HTR-8/SVneo (cell line): Measurements from ENCODE around the gene ECSCR.
A peak's percentile ranks its signal among the peaks of the same experiment; 100 is the strongest.
"Not testable (repeated sequence)": the region's sequence is repeated elsewhere in the genome, so short reads cannot be mapped to it uniquely, and the experiment has no call there.

ENCODE experiments used
- DNase-seq: peaks from one replicate; pipeline ENCODE4 v3.0.0; 2011; ENCODE audit warnings: low spot score, mixed read lengths; ENCODE audit not compliant: insufficient read length
- FAIRE-seq: peaks from 2 replicates; lab custom pipeline; 2011; peaks lifted over from hg19 to GRCh38; lab: Jason Lieb, UNC

Gene ECSCR

GRCh38 chr5:139462586-139463276 lies at the start of gene ECSCR:
TSS of gene ECSCR (minus strand) at chr5:139462743. CDS start at chr5:139462670, 73 bp downstream.
- FAIRE-seq (no peak), DNase-seq (no peak)

GRCh38 chr5:139504722-139505121 lies 42.2 kb upstream of the ECSCR start:
- DNase-seq, FAIRE-seq: not testable (repeated sequence)

GRCh38 chr5:139503879-139504278 lies 41.3 kb upstream of the ECSCR start:
- DNase-seq: not testable (repeated sequence)

GRCh38 chr5:139503036-139503817 lies 40.7 kb upstream of the ECSCR start:
- DNase-seq, FAIRE-seq: not testable (repeated sequence)

More at GRCh38 chr5:139503879-139504278, 41.3 kb upstream of the ECSCR start:
- FAIRE-seq: not testable (repeated sequence)

GRCh38 chr5:139501381-139501780 lies 38.8 kb upstream of the ECSCR start:
- FAIRE-seq: no peak
- no peak for DNase-seq

- FAIRE-seq (no peak), DNase-seq (no peak)
Measured at GRCh38 chr5:139495638-139496435, 33.3 kb upstream of the ECSCR start.

- DNase-seq (no peak), FAIRE-seq (no peak)
Measured at GRCh38 chr5:139494832-139495231, 32.3 kb upstream of the ECSCR start.

GRCh38 chr5:139494256-139494655 lies 31.7 kb upstream of the ECSCR start:
- DNase-seq: no peak
- FAIRE-seq: no peak

- FAIRE-seq (no peak), DNase-seq (no peak)
Measured at GRCh38 chr5:139492700-139493192, 30.2 kb upstream of the ECSCR start.

GRCh38 chr5:139488260-139488659 lies 25.7 kb upstream of the ECSCR start:
- DNase-seq (no peak), FAIRE-seq (no peak)

- no peak for DNase-seq
- FAIRE-seq: no peak
Measured at GRCh38 chr5:139486201-139486600, 23.7 kb upstream of the ECSCR start.

- not testable (repeated sequence) for FAIRE-seq, DNase-seq
Measured at GRCh38 chr5:139482890-139483208, 20.3 kb upstream of the ECSCR start.

- peak; percentile 91 for DNase-seq
- peak; percentile 90 for FAIRE-seq
Measured at GRCh38 chr5:139482050-139482889, 19.7 kb upstream of the ECSCR start, which contains the start of gene STING1. TSS of gene STING1 (minus strand) at chr5:139482758. CDS start at chr5:139481704, 1,054 bp downstream.

GRCh38 chr5:139481580-139482049 lies 19.1 kb upstream of the ECSCR start:
- FAIRE-seq: no peak
- no peak for DNase-seq

GRCh38 chr5:139481122-139481533 lies 18.6 kb upstream of the ECSCR start:
- FAIRE-seq (no peak), DNase-seq (no peak)

- not testable (repeated sequence) for FAIRE-seq, DNase-seq
Measured at GRCh38 chr5:139479729-139480128, 17.2 kb upstream of the ECSCR start.

- not testable (repeated sequence) for DNase-seq, FAIRE-seq
Measured at GRCh38 chr5:139478657-139479423, 16.3 kb upstream of the ECSCR start.

GRCh38 chr5:139475865-139476617 lies 13.5 kb upstream of the ECSCR start:
- FAIRE-seq (no peak), DNase-seq (no peak)
